Breast epithelium (tissue), 3 donors: ENCODE measurements around the gene MYH9.

ENCODE experiments used
- CTCF ChIP-seq, 3 donors: fragments of 450-650 bp; IDR thresholded peaks; one replicate each; pipeline ENCODE4 v1.5.1; 2016 to 2017; ENCODE audit warnings: antibody characterized with exemption in 3 of 3, mild to moderate bottlenecking in 3 of 3, moderate library complexity in 3 of 3
- POLR2A ChIP-seq: fragments of 450-650 bp; IDR thresholded peaks from one replicate; pipeline ENCODE4 v1.6.1; 2016; ENCODE audit warnings: antibody characterized with exemption, mild to moderate bottlenecking, moderate library complexity
- POLR2AphosphoS5 ChIP-seq, 3 donors: sonication (generic); formaldehyde crosslinking; IDR thresholded peaks; one replicate each; pipeline ENCODE4 v1.6.1; 2017; ENCODE audit warnings: antibody characterized with exemption in 3 of 3

- TF ChIP-seq CTCF (IDR thresholded peaks at IDR 0.05) (peak in 2 of 3 donors; percentile 69 to 77), POLR2A (no peak), POLR2AphosphoS5 (IDR thresholded peaks at IDR 0.05) (peak in 2 of 3 donors; percentile 31 to 44)
Observed at GRCh38 chr22:36277482-36278291, 110.1 kb downstream of the MYH9 start.
